Thoracic aorta (tissue), 2 donors: ENCODE results near the gene IRGQ. TPM values are rescaled to one million over a fixed set of nuclear protein-coding genes. Genes with fewer than 3 reads are reported as not detected.
A peak's percentile ranks its signal among the peaks of the same experiment; 100 is the strongest.

Experiments used
- ATAC-seq: fragments of 150-250 bp; one replicate; pipeline ENCODE4 v1.8.0; 2017; ENCODE audit warnings: low read depth; ENCODE audit not compliant: insufficient number of reproducible peaks, low FRiP score
- DNase-seq: peaks from one replicate; pipeline ENCODE4 v3.0.0-alpha.2; 2020; ENCODE audit warnings: low spot score
- H3K27ac ChIP-seq, 2 donors: fragments of 200-600 bp; sonication (generic); 1 replicate in 1 of 2; 2 replicates in 1 of 2; pipeline ENCODE4 v1.5.1; 2016; ENCODE audit warnings: mild to moderate bottlenecking in 2 of 2, moderate library complexity in 2 of 2
- H3K27me3 ChIP-seq: fragments of 200-600 bp; sonication (generic); replicated peaks from 2 replicates; pipeline ENCODE4 v1.6.0; 2016; ENCODE audit warnings: mild to moderate bottlenecking; ENCODE audit not compliant: insufficient read depth
- H3K36me3 ChIP-seq: fragments of 200-600 bp; sonication (generic); one replicate; pipeline ENCODE4 v1.5.1; 2016
- H3K4me1 ChIP-seq, 2 donors: fragments of 200-600 bp; sonication (generic); 1 replicate in 1 of 2; 2 replicates in 1 of 2; pipeline versions ENCODE4 v1.5.1 to v1.6.0; 2016; ENCODE audit warnings: low read depth in 2 of 2, mild to moderate bottlenecking in 1 of 2; ENCODE audit not compliant: control insufficient read depth in 1 of 2
- H3K4me3 ChIP-seq: fragments of 200-600 bp; sonication (generic); 2 replicates; pipeline ENCODE4 v1.5.1; 2016; ENCODE audit warnings: mild to moderate bottlenecking
- H3K9me3 ChIP-seq: fragments of 200-600 bp; sonication (generic); 2 replicates; pipeline ENCODE4 v1.5.1; 2016
- CTCF ChIP-seq: fragments of 200-600 bp; sonication (generic); IDR thresholded peaks from one replicate; pipeline ENCODE4 v1.5.1; 2019; ENCODE audit warnings: antibody characterized with exemption
- total RNA-seq, 2 donors: library from RNA; depleted of rRNA; stranded (reverse); fragments of >200 nt; gene quantifications; one replicate each; pipeline versions ENCODE4 v1.1.0 to v1.2.3, GENCODE V29; 2016

Gene IRGQ
- total RNA-seq, 2 donors from 2014 or later: 24.4 to 37.2 TPM

GRCh38 chr19:43560687-43561086 is 35.2 kb downstream of the IRGQ start:
- TF ChIP-seq CTCF: no peak
- DNase-seq (no peak), ATAC-seq (no peak)
- Histone ChIP-seq H3K36me3 (peaks cover 18% of the 10 kb centered on the region), H3K4me1 (peaks cover 6 to 21% of the 10 kb centered on the region in 2 donors), H3K27me3 (no peaks in the 10 kb centered on the region), H3K4me3 (no peak overlapping the region), H3K9me3 (no peaks in the 10 kb centered on the region), H3K27ac (no peak overlapping the region)

- Histone ChIP-seq H3K27ac (no peak overlapping the region), H3K4me3 (no peak overlapping the region), H3K27me3 (no peaks in the 10 kb centered on the region), H3K36me3 (peaks cover 38% of the 10 kb centered on the region), H3K4me1 (no peaks in the 10 kb centered on the region), H3K9me3 (no peaks in the 10 kb centered on the region)
- ATAC-seq (no peak), DNase-seq (no peak)
- TF ChIP-seq CTCF: peak; percentile 48
These were observed 40.7 kb downstream of the IRGQ start for GRCh38 chr19:43555185-43555770.

GRCh38 chr19:43554317-43554895 is 41.5 kb downstream of the IRGQ start:
- no peak for DNase-seq
- Histone ChIP-seq H3K4me1 (no peaks in the 10 kb centered on the region), H3K36me3 (peaks cover 37% of the 10 kb centered on the region), H3K9me3 (no peaks in the 10 kb centered on the region), H3K4me3 (no peak overlapping the region), H3K27me3 (no peaks in the 10 kb centered on the region), H3K27ac (no peak overlapping the region)
- ATAC-seq: no peak
- no peak for TF ChIP-seq CTCF

GRCh38 chr19:43553656-43554055 is 42.3 kb downstream of the IRGQ start:
- Histone ChIP-seq H3K36me3 (peaks cover 37% of the 10 kb centered on the region), H3K4me1 (no peaks in the 10 kb centered on the region), H3K27me3 (no peaks in the 10 kb centered on the region), H3K9me3 (no peaks in the 10 kb centered on the region), H3K27ac (no peak overlapping the region), H3K4me3 (no peak overlapping the region)
- ATAC-seq (no peak), DNase-seq (no peak)
- no peak for TF ChIP-seq CTCF

- no peak for TF ChIP-seq CTCF
- ATAC-seq (no peak), DNase-seq (no peak)
- Histone ChIP-seq H3K27me3 (no peaks in the 10 kb centered on the region), H3K4me1 (no peaks in the 10 kb centered on the region), H3K36me3 (peaks cover 34% of the 10 kb centered on the region), H3K27ac (no peak overlapping the region), H3K4me3 (no peak overlapping the region), H3K9me3 (no peaks in the 10 kb centered on the region)
These were observed 43.3 kb downstream of the IRGQ start for GRCh38 chr19:43552616-43553015.
